Measurements from ENCODE around the gene SORCS2. TPM values are rescaled to one million over a fixed set of nuclear protein-coding genes. Genes with fewer than 3 reads are reported as not detected.

The SORCS2 gene
- total RNA-seq, 6 experiments from 2014 or later = 0.18 to 6.2 (median 3.1) TPM

- WGBS (ENCODE audit: insufficient coverage, low coverage, low lambda C conversion rate, missing lambda C conversion rate) = no CpG with 5 or more reads among the region's 14 CpGs
- Histone ChIP-seq H3K4me3 (no peak overlapping the region), H3K9me3 (no peaks in the 10 kb centered on the region), H3K36me3 (no peaks in the 10 kb centered on the region), H3K4me1 (no peaks in the 10 kb centered on the region), H3K27ac (no peak overlapping the region), H3K27me3 (no peaks in the 10 kb centered on the region)
- no peak for TF ChIP-seq CTCF (IDR thresholded peaks at IDR 0.05)
- no peak for TF ChIP-seq POLR2A (IDR thresholded peaks at IDR 0.05)
- DNase-seq (no peak), ATAC-seq (no peak)
- intact Hi-C loops (cut with DNase I) = no loop called here
These were observed 42.2 kb downstream of the SORCS2 start for GRCh38 chr4:7234355-7235029.

- H3K27ac ChIP-seq = no peak overlapping the region
- intact Hi-C loops (cut with DNase I) = no loop called here
- H3K9me3 ChIP-seq = no peaks in the 10 kb centered on the region
- no peaks in the 10 kb centered on the region for H3K27me3 ChIP-seq
- WGBS (ENCODE audit: insufficient coverage, low coverage, low lambda C conversion rate, missing lambda C conversion rate) = 80% methylated on average over 1 of the region's 14 CpGs
- H3K36me3 ChIP-seq = no peaks in the 10 kb centered on the region
- DNase-seq (no peak), ATAC-seq (no peak)
- TF ChIP-seq CTCF (IDR thresholded peaks at IDR 0.05) (no peak), POLR2A (IDR thresholded peaks at IDR 0.05) (no peak)
- no peaks in the 10 kb centered on the region for H3K4me1 ChIP-seq
- no peak overlapping the region for H3K4me3 ChIP-seq
These were observed 42.7 kb downstream of the SORCS2 start for GRCh38 chr4:7235030-7235380.

DNA sequence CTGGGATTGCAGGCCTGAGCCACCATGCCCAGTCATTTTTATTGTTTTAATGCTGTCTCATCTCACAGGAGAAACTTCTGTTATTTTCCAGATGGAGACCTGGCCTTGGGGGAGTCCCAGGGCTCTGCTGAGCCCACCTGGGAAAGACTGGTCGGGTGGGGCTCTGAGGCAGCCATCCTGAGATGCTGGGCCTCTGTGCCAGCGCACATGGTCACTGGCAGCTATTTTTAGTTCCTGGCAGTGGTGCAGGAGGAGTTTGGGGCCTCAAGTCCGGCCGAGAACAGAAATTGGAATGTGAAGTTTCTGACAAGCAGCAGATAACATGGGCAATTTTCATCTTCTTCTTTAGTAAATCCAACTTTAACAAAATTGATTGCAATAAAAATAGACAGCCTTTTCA, 44.5 kb downstream of the SORCS2 start:
- TF ChIP-seq CTCF (IDR thresholded peaks at IDR 0.05) = no peak
- no peak for TF ChIP-seq POLR2A (IDR thresholded peaks at IDR 0.05)
- Histone ChIP-seq H3K27me3 (no peaks in the 10 kb centered on the region), H3K27ac (no peak overlapping the region), H3K4me3 (no peak overlapping the region), H3K9me3 (no peaks in the 10 kb centered on the region), H3K36me3 (no peaks in the 10 kb centered on the region), H3K4me1 (no peaks in the 10 kb centered on the region)
- no peak for DNase-seq
- ATAC-seq = no peak
- 68% methylated on average over 4 of the region's 4 CpGs for WGBS (ENCODE audit: insufficient coverage, low coverage, low lambda C conversion rate, missing lambda C conversion rate)
- intact Hi-C loops (cut with DNase I) = no loop called here

DNA sequence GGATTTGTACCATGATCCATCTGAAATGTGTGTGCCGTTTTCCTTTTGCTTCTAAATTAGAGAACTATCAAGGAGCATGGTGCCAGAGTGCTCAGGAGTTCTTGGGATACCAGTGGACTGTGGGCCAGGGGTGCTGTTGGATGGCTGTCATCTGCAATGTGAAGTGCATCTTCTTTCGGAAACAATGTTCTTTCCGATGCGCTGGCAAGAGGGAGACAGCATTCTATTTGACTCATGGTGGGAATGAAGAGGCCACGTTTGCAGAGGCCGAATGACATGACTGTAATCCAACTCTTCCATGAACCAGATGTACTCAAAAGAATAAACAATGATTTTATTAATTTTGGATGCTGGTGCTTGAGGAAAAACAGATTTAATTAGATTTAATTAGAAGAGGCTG, 45.5 kb downstream of the SORCS2 start:
- TF ChIP-seq CTCF (IDR thresholded peaks at IDR 0.05) (no peak), POLR2A (IDR thresholded peaks at IDR 0.05) (no peak)
- Histone ChIP-seq H3K9me3 (no peaks in the 10 kb centered on the region), H3K27ac (no peak overlapping the region), H3K27me3 (no peaks in the 10 kb centered on the region), H3K4me1 (no peaks in the 10 kb centered on the region), H3K4me3 (no peak overlapping the region), H3K36me3 (no peaks in the 10 kb centered on the region)
- DNase-seq = no peak
- ATAC-seq = no peak
- WGBS (ENCODE audit: insufficient coverage, low coverage, low lambda C conversion rate, missing lambda C conversion rate) = 93% methylated on average over 6 of the region's 6 CpGs
- intact Hi-C loops (cut with DNase I) = no loop called here

Data from right lobe of liver (tissue), 6 donors.